Trophoblast cell (in vitro differentiated cells and primary cell): ENCODE measurements around the gene CTSC.

Experiments used
- DNase-seq, 2 donors: peaks; one replicate each; pipeline ENCODE4 v3.0.0-alpha.2; 2016
- H2AFZ ChIP-seq: 2 replicates; pipeline ENCODE4 v1.6.1; 2013; ENCODE audit warnings: low read length, moderate library complexity, mild to moderate bottlenecking; ENCODE audit not compliant: insufficient read depth, poor library complexity
- H2AK5ac ChIP-seq: 2 replicates; pipeline ENCODE4 v1.6.1; 2013; ENCODE audit warnings: mild to moderate bottlenecking, low read length
- H2BK120ac ChIP-seq: 2 replicates; pipeline ENCODE4 v1.6.1; 2013; ENCODE audit warnings: low read length, mild to moderate bottlenecking, moderate library complexity; ENCODE audit not compliant: insufficient read depth, poor library complexity
- H2BK12ac ChIP-seq: 2 replicates; pipeline ENCODE4 v1.6.1; 2013; ENCODE audit warnings: mild to moderate bottlenecking, low read length, moderate library complexity
- H2BK5ac ChIP-seq: 2 replicates; pipeline ENCODE4 v1.6.1; 2013; ENCODE audit warnings: low read length, low read depth, moderate library complexity, mild to moderate bottlenecking; ENCODE audit not compliant: poor library complexity
- H3K14ac ChIP-seq: 2 replicates; pipeline ENCODE4 v1.6.1; 2013; ENCODE audit warnings: mild to moderate bottlenecking, low read length
- H3K18ac ChIP-seq: 2 replicates; pipeline ENCODE4 v1.6.1; 2013; ENCODE audit warnings: mild to moderate bottlenecking, low read length
- H3K23ac ChIP-seq: 2 replicates; pipeline ENCODE4 v1.6.1; 2013; ENCODE audit warnings: low read length
- H3K27ac ChIP-seq: 2 replicates; pipeline ENCODE4 v1.5.1; 2013; ENCODE audit warnings: low read depth, mild to moderate bottlenecking, inconsistent platforms, low read length, moderate library complexity
- H3K27me3 ChIP-seq: 2 replicates; pipeline ENCODE4 v1.6.1; 2013; ENCODE audit warnings: inconsistent platforms, mild to moderate bottlenecking, low read length, moderate library complexity; ENCODE audit not compliant: insufficient read depth
- H3K36me3 ChIP-seq, 2 experiments: 1 replicate in 1 of 2; 2 replicates in 1 of 2; pipeline ENCODE4 v1.6.1; 2013; ENCODE audit warnings: low read length in 2 of 2, mild to moderate bottlenecking in 2 of 2, moderate library complexity in 1 of 2; ENCODE audit not compliant: insufficient read depth in 2 of 2, control insufficient read depth in 1 of 2
- H3K4ac ChIP-seq: 2 replicates; pipeline ENCODE4 v1.6.1; 2013; ENCODE audit warnings: low read depth, mild to moderate bottlenecking, low read length, moderate library complexity
- H3K4me1 ChIP-seq, 2 experiments: 1 replicate in 1 of 2; 2 replicates in 1 of 2; pipeline ENCODE4 v1.6.1; 2013; ENCODE audit warnings: low read length in 2 of 2, mild to moderate bottlenecking in 2 of 2, moderate library complexity in 1 of 2; ENCODE audit not compliant: insufficient read depth in 2 of 2, control insufficient read depth in 1 of 2
- H3K4me2 ChIP-seq: 2 replicates; pipeline ENCODE4 v1.6.1; 2013; ENCODE audit warnings: inconsistent platforms, mild to moderate bottlenecking, low read length, moderate library complexity
- H3K4me3 ChIP-seq: 2 replicates; pipeline ENCODE4 v1.5.1; 2013; ENCODE audit warnings: mild to moderate bottlenecking, low read depth, low read length, inconsistent platforms
- H3K79me1 ChIP-seq: one replicate; pipeline ENCODE4 v1.6.1; 2013; ENCODE audit warnings: low read length
- H3K79me2 ChIP-seq: 2 replicates; pipeline ENCODE4 v1.6.1; 2013; ENCODE audit warnings: low read length, mild to moderate bottlenecking; ENCODE audit not compliant: control insufficient read depth, insufficient read depth, poor library complexity
- H3K9ac ChIP-seq: 2 replicates; pipeline ENCODE4 v1.6.1; 2013; ENCODE audit warnings: mild to moderate bottlenecking, low read length
- H3K9me3 ChIP-seq: 2 replicates; pipeline ENCODE4 v1.6.1; 2013; ENCODE audit warnings: low read depth, mild to moderate bottlenecking, control low read depth, inconsistent platforms, low read length; ENCODE audit not compliant: insufficient read depth
- H4K12ac ChIP-seq: 2 replicates; pipeline ENCODE4 v1.6.1; 2013; ENCODE audit warnings: low read depth, mild to moderate bottlenecking, low read length, moderate library complexity
- H4K8ac ChIP-seq: 2 replicates; pipeline ENCODE4 v1.6.1; 2013; ENCODE audit warnings: low read depth, mild to moderate bottlenecking, low read length, moderate library complexity
- H4K91ac ChIP-seq: one replicate; pipeline ENCODE4 v1.6.1; 2013; ENCODE audit warnings: low read depth, mild to moderate bottlenecking, low read length, moderate library complexity
- WGBS: extraction: QIAGEN DNeasy Blood & Tissue Kit; methylation state at CpG from one replicate; pipeline ENCODE4 v1.1.7; 2013; ENCODE audit warnings: missing lambda C conversion rate; ENCODE audit not compliant: insufficient read length, insufficient coverage; ENCODE audit errors: extremely low coverage; 5-methylcytosine and 5-hydroxymethylcytosine counted together

The CTSC gene

DNA sequence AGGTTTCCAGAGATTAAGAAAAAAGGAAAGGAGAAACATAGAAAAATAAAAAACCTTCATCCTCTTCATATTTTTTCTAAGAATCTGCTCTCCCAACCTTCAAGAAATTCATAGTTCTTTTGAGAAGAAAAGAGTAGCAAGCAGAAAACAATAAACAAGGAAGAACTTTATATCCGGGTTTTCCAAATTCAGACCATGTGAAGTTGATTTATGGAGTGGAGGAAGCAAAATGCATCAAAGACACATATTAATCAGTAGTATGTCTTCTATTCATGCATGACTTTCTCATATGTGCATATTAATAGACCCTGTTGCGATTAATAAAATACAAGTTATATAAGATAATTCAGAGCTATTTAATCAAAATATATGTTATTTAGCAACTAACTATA is 20.5 kb upstream of the CTSC start:
- no peak overlapping the region for H3K23ac ChIP-seq
- no peaks in the 10 kb centered on the region for H3K9me3 ChIP-seq
- no peak for DNase-seq
- H4K12ac ChIP-seq = no peak overlapping the region
- H2AFZ ChIP-seq = no peak overlapping the region
- WGBS = no CpG with 5 or more reads among the region's 2 CpGs
- H3K4me1 ChIP-seq = no peaks in the 10 kb centered on the region
- H2BK12ac ChIP-seq = no peak overlapping the region
- no peak overlapping the region for H3K18ac ChIP-seq
- H2BK120ac ChIP-seq = no peak overlapping the region
- H3K27me3 ChIP-seq = no peaks in the 10 kb centered on the region
- no peak overlapping the region for H4K91ac ChIP-seq
- no peak overlapping the region for H3K14ac ChIP-seq
- no peak overlapping the region for H2AK5ac ChIP-seq
- no peaks in the 10 kb centered on the region for H3K36me3 ChIP-seq
- H3K4ac ChIP-seq = no peak overlapping the region
- no peaks in the 10 kb centered on the region for H3K79me2 ChIP-seq
- no peak overlapping the region for H2BK5ac ChIP-seq
- H4K8ac ChIP-seq = no peak overlapping the region
- H3K79me1 ChIP-seq = no peaks in the 10 kb centered on the region
- no peak overlapping the region for H3K4me2 ChIP-seq
- no peak overlapping the region for H3K9ac ChIP-seq
- H3K27ac ChIP-seq = no peak overlapping the region
- no peak overlapping the region for H3K4me3 ChIP-seq

GRCh38 chr11:88357323-88358039 is 19.9 kb upstream of the CTSC start:
- WGBS = no CpG with 5 or more reads among the region's 3 CpGs
- Histone ChIP-seq H4K8ac (no peak overlapping the region), H3K23ac (no peak overlapping the region), H4K91ac (no peak overlapping the region), H3K18ac (no peak overlapping the region), H2BK5ac (no peak overlapping the region), H2BK120ac (no peak overlapping the region), H3K79me1 (no peaks in the 10 kb centered on the region), H3K9ac (no peak overlapping the region), H3K4me2 (no peak overlapping the region), H3K14ac (no peak overlapping the region), H3K27me3 (no peaks in the 10 kb centered on the region), H2AK5ac (no peak overlapping the region), H3K36me3 (no peaks in the 10 kb centered on the region), H4K12ac (no peak overlapping the region), H2AFZ (no peak overlapping the region), H3K4ac (no peak overlapping the region), H3K79me2 (no peaks in the 10 kb centered on the region), H3K27ac (no peak overlapping the region), H3K4me1 (no peaks in the 10 kb centered on the region), H3K4me3 (no peak overlapping the region), H3K9me3 (no peaks in the 10 kb centered on the region), H2BK12ac (no peak overlapping the region)
- peak in 1 of 2 donors; percentile 23 for DNase-seq

DNA sequence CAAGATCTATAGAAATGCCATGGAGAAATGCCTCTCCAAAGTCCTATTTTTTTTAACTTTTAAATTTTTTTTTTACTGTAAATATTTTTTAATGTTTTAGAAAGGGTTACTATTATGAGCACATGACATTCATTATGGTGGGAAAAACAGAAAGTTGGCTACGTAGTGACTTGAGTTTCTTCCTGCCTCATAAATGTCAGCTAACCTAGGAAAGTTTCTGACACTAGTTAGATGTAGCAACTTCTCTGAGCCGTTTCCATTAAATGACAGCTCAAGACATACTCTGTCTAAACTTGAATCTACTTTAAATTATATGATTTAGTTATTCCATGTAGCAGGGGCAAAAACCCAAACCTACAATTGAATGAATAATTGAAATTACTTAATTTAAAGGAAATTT is 18.4 kb upstream of the CTSC start:
- no peak overlapping the region for H3K4me3 ChIP-seq
- no peaks in the 10 kb centered on the region for H3K4me1 ChIP-seq
- H3K27me3 ChIP-seq = no peaks in the 10 kb centered on the region
- H3K18ac ChIP-seq = no peak overlapping the region
- peak in 1 of 2 donors; percentile 20 for DNase-seq
- H2BK120ac ChIP-seq = no peak overlapping the region
- H2BK5ac ChIP-seq = no peak overlapping the region
- no peak overlapping the region for H2AFZ ChIP-seq
- H3K27ac ChIP-seq = no peak overlapping the region
- H2AK5ac ChIP-seq = no peak overlapping the region
- H3K79me1 ChIP-seq = no peaks in the 10 kb centered on the region
- no peak overlapping the region for H2BK12ac ChIP-seq
- no peaks in the 10 kb centered on the region for H3K9me3 ChIP-seq
- H3K23ac ChIP-seq = no peak overlapping the region
- H3K4ac ChIP-seq = no peak overlapping the region
- no peak overlapping the region for H3K4me2 ChIP-seq
- no peak overlapping the region for H4K12ac ChIP-seq
- H3K79me2 ChIP-seq = no peaks in the 10 kb centered on the region
- no peaks in the 10 kb centered on the region for H3K36me3 ChIP-seq
- no peak overlapping the region for H4K8ac ChIP-seq
- WGBS = no CpG with 5 or more reads among the region's 2 CpGs
- no peak overlapping the region for H3K14ac ChIP-seq
- H3K9ac ChIP-seq = no peak overlapping the region
- no peak overlapping the region for H4K91ac ChIP-seq

DNA sequence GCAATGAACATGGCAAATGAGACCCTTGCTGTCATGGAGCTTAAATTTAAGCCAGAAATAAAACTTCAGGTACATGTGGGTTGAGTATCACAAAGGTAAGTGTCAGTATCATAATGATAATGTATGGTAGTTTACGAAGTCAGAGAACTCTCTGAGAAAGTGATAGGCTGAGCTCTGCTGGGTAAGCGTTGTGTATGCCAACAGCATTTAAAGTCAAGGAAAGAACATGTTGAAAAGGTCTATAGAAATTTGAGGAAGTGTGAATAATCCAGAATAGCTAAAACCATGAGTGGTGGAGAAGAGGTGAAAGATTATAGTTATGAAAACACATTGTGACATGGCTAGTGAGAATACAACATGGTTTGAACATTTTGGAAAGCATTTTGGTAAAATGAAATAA is 17.4 kb upstream of the CTSC start:
- no CpG with 5 or more reads among the region's 2 CpGs for WGBS
- Histone ChIP-seq H3K4me3 (no peak overlapping the region), H3K18ac (no peak overlapping the region), H3K36me3 (no peaks in the 10 kb centered on the region), H4K12ac (no peak overlapping the region), H3K23ac (no peak overlapping the region), H4K8ac (no peak overlapping the region), H2AFZ (no peak overlapping the region), H2AK5ac (no peak overlapping the region), H4K91ac (no peak overlapping the region), H3K9ac (no peak overlapping the region), H2BK120ac (no peak overlapping the region), H3K79me2 (no peaks in the 10 kb centered on the region), H3K79me1 (no peaks in the 10 kb centered on the region), H3K27me3 (no peaks in the 10 kb centered on the region), H3K27ac (no peak overlapping the region), H3K14ac (no peak overlapping the region), H2BK12ac (no peak overlapping the region), H2BK5ac (no peak overlapping the region), H3K9me3 (no peaks in the 10 kb centered on the region), H3K4me1 (no peaks in the 10 kb centered on the region), H3K4me2 (no peak overlapping the region), H3K4ac (no peak overlapping the region)
- no peak for DNase-seq
